Sigmoid colon (tissue), 7 donors: ENCODE measurements around the gene FBXW12. TPM values are rescaled to one million over a fixed set of nuclear protein-coding genes. Genes with fewer than 3 reads are reported as not detected.

Experiments used
- DNase-seq: peaks from one replicate; pipeline ENCODE4 v3.0.0-alpha.2; 2019
- H3K27ac ChIP-seq, 4 donors: fragments of 200-600 bp; sonication (generic); one replicate each; pipeline ENCODE4 v1.5.1; 2016 to 2019; ENCODE audit warnings: mild to moderate bottlenecking in 1 of 4
- H3K27me3 ChIP-seq, 3 donors: fragments of 200-600 bp; sonication (generic); one replicate each; pipeline ENCODE4 v1.5.1; 2019; ENCODE audit warnings: mild to moderate bottlenecking in 1 of 3
- H3K36me3 ChIP-seq, 4 donors: fragments of 200-600 bp; sonication (generic); one replicate each; pipeline ENCODE4 v1.5.1; 2016 to 2019
- H3K4me1 ChIP-seq, 4 donors: fragments of 200-600 bp; sonication (generic); one replicate each; pipeline ENCODE4 v1.5.1; 2017 to 2019
- H3K4me3 ChIP-seq, 4 donors: fragments of 200-600 bp; sonication (generic); one replicate each; pipeline ENCODE4 v1.5.1; 2017 to 2019; ENCODE audit warnings: mild to moderate bottlenecking in 2 of 4, moderate library complexity in 1 of 4
- H3K9me3 ChIP-seq, 4 donors: fragments of 200-600 bp in 3 of 4; sonication (generic) in 3 of 4; one replicate each; pipeline versions ENCODE4 v1.5.1 to v1.6.1; 2013 to 2019
- CTCF ChIP-seq, 4 experiments: fragments of 450-650 bp in 3 of 4; fragments of 200-600 bp in 1 of 4; IDR thresholded peaks; one replicate each; pipeline ENCODE4 v1.5.1; 2016 to 2019; ENCODE audit warnings: antibody characterized with exemption in 4 of 4, mild to moderate bottlenecking in 3 of 4, moderate library complexity in 2 of 4
- EP300 ChIP-seq, 4 donors: sonication (generic); formaldehyde crosslinking; IDR thresholded peaks; one replicate each; pipeline ENCODE4 v1.6.1; 2017; ENCODE audit warnings: antibody characterized with exemption in 4 of 4
- POLR2A ChIP-seq, 2 donors: fragments of 450-650 bp; IDR thresholded peaks; one replicate each; pipeline ENCODE4 v1.6.1; 2016; ENCODE audit warnings: antibody characterized with exemption in 2 of 2, mild to moderate bottlenecking in 2 of 2, moderate library complexity in 2 of 2
- POLR2AphosphoS5 ChIP-seq, 4 donors: sonication (generic); formaldehyde crosslinking; IDR thresholded peaks; one replicate each; pipeline ENCODE4 v1.6.1; 2017; ENCODE audit warnings: antibody characterized with exemption in 4 of 4
- WGBS, 2 donors: extraction: QIAGEN DNeasy Blood & Tissue Kit; methylation state at CpG; one replicate each; pipeline ENCODE4 v1.1.7; 2013; 5-methylcytosine and 5-hydroxymethylcytosine counted together
- intact Hi-C: fragments of 100-400 bp; cut with DNase I; formaldehyde crosslinking; loops from one replicate; pipeline ENCODE4 v1.15.1; 2023
- polyA plus RNA-seq, 3 donors: library from polyadenylated mRNA; stranded (reverse); fragments of 200-250 nt; gene quantifications; one replicate each; pipeline ENCODE4 v1.2.3, GENCODE V29; 2013
- total RNA-seq, 4 donors: library from RNA; depleted of rRNA; stranded (reverse); fragments of >200 nt; gene quantifications; one replicate each; pipeline ENCODE4 v1.1.0, GENCODE V29; 2016
- donor health status: healthy with polysubstance abuse.
- donor health status: Bipolar disorder and iron deficiency.
- donor health status: healthy.

The FBXW12 gene
- total and polyA plus RNA-seq, 7 donors, result not detected

DNA sequence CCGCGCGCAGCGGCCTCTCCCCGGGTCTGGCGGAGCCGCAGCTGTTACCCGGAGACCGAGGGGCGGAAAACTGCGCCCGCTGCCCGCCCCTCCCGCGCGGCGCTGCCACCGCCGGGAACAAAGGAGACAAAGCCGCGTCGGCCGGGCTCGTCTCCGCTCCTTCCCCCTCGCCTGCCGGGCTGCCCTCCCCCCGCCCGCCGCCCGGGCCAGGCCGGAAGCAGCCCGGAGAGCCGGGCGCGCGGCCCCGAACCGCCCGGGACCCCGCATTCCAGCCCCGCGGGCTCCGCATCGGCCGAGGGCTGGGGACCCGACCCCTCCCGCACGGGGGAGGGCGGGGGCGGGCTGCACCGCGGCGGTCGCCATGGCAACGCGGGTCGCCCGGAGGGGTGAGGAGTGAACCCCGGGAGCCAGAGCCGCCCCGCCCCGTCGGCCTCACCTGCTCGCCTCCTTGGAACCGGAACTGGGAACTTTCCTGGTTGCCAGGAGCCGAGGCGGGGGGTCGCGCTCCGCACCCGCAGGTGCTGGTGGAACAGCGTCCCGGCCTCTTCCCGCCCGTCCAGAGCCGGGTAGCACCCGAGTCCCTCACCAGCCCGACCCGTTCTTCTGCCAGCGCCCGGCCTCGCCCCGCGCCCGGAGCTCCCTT is 57.4 kb downstream of the FBXW12 start:
- peak; percentile 86 for DNase-seq
- Histone ChIP-seq H3K4me1 (peaks cover 0 to 63% (median 59%) of the 10 kb centered on the region in 4 donors), H3K4me3 (peak overlapping the region; percentile 63 to 93 (median 76)), H3K36me3 (peaks cover 0 to 19% (median 6%) of the 10 kb centered on the region in 4 donors), H3K27ac (peak overlapping the region; percentile 92 to 96 (median 93)), H3K27me3 (no peaks in the 10 kb centered on the region), H3K9me3 (no peaks in the 10 kb centered on the region)
- intact Hi-C loops, result loop anchor here (2.0 kb wide), 1 partner anchor 27 kb away; no protein-coding TSS in a partner anchor
- TF ChIP-seq POLR2AphosphoS5 (IDR thresholded peaks at IDR 0.05) (peak in 2 of 4 donors; percentile 33 to 72), CTCF (IDR thresholded peaks at IDR 0.05) (no peak)
- WGBS, 2 donors, result 1% methylated on average over 86 of the region's 86 CpGs

DNA sequence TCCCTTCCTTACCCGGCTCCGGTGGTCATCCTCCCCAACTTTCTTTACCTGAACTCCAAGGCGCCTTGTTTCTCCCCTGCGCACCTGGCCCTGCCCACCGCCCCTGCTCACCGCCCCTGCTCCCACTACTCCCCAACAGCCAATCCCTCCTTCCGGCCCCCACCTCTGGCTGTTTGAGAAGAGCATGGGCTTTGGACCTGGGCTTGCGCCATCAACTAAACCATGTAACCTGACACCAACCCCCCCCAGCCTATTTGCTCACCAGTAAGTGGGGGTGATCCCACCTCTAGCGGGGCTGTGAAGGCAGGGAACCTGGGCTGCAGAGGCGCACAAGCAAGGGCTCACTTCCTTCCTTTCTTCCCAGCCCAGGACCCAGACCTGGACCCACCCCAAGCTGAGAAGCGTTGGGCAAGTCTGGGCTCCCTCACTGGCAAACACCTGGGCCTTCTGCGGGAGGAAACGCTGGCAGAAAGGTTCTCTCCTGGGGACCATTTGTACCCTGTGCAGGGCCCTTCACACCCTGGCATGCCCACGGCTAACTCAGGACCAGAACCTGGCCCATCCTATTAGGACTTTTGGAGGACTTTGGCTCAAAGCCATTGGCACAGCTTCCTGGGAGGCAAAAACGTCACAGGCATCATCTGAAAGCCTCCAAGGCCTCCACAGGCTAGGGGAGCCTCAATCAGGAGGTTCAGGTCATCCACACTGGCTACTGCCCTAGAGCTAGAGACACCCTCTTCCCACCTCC is 58.1 kb downstream of the FBXW12 start, which contains the start of gene PLXNB1:
TSS of gene PLXNB1 (minus strand) at position 127 of the 748 bp plus-strand sequence. CDS start 5,475 bp downstream, outside the sequence.
- intact Hi-C loops, result loop anchor here (2.0 to 10.0 kb wide), 2 partner anchors 27 to 235 kb away; no protein-coding TSS in a partner anchor
- H3K4me3 ChIP-seq, result peak within 1 kb of the TSS; percentile 63 to 93 (median 76)
- DNase-seq, result peak; percentile 95
- peak within 1 kb of the TSS; percentile 92 to 96 (median 93) for H3K27ac ChIP-seq
- WGBS, 2 donors, result 6 to 18% methylated on average over 15 of the region's 15 CpGs
- no peaks in the 10 kb centered on the region for H3K9me3 ChIP-seq
- H3K36me3 ChIP-seq, result peaks cover 0 to 19% (median 6%) of the 10 kb centered on the region in 4 donors
- H3K4me1 ChIP-seq, result peaks cover 0 to 63% (median 55%) of the 10 kb centered on the region in 4 donors
- no peak for TF ChIP-seq CTCF (IDR thresholded peaks at IDR 0.05)
- peak in 1 of 2 donors; percentile 26 for TF ChIP-seq POLR2A (IDR thresholded peaks at IDR 0.05)
- TF ChIP-seq EP300 (IDR thresholded peaks at IDR 0.05), result no peak
- peak; percentile 28 to 48 (median 36) for TF ChIP-seq POLR2AphosphoS5 (IDR thresholded peaks at IDR 0.05)
- H3K27me3 ChIP-seq, result no peaks in the 10 kb centered on the region

DNA sequence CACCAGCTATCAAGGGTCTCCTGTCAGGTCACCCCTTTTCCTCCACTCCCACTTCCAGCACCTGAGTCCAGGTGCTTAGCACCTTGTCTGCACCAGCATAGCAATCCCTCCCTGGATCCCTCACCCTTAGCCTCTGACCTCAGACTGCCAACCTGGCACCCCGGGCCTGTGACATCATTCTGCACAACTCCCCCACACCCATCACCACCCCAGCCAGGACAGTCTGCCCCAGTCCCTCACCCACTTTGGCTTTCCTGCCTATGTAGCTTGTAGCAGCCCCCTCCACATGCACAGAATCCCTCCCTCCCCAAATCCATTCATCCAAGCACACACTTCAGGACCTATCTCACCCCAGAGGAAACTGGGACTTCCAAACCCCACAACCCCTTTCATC is 58.7 kb downstream of the FBXW12 start:
- Histone ChIP-seq H3K4me1 (peaks cover 0 to 63% (median 52%) of the 10 kb centered on the region in 4 donors), H3K4me3 (no peak overlapping the region), H3K9me3 (no peaks in the 10 kb centered on the region), H3K27me3 (no peaks in the 10 kb centered on the region), H3K36me3 (peaks cover 0 to 19% (median 6%) of the 10 kb centered on the region in 4 donors), H3K27ac (peak overlapping the region; percentile 92 to 96 (median 93))
- WGBS, 2 donors, result 41 to 79% methylated on average over 1 of the region's 1 CpG
- TF ChIP-seq CTCF (IDR thresholded peaks at IDR 0.05) (no peak), POLR2A (IDR thresholded peaks at IDR 0.05) (no peak)
- intact Hi-C loops, result loop anchor here (10.0 kb wide), 1 partner anchor 236 kb away; no protein-coding TSS in a partner anchor
- peak; percentile 62 for DNase-seq

GRCh38 chr3:48431224-48432029 is 59.4 kb downstream of the FBXW12 start:
- no peak overlapping the region for H3K4me3 ChIP-seq
- TF ChIP-seq POLR2AphosphoS5 (IDR thresholded peaks at IDR 0.05) (no peak), POLR2A (IDR thresholded peaks at IDR 0.05) (no peak), EP300 (IDR thresholded peaks at IDR 0.05) (no peak), CTCF (IDR thresholded peaks at IDR 0.05) (no peak)
- intact Hi-C loops, result loop anchor here (10.0 kb wide), 1 partner anchor 237 kb away; no protein-coding TSS in a partner anchor
- H3K9me3 ChIP-seq, result no peaks in the 10 kb centered on the region
- peak overlapping the region; percentile 92 to 96 (median 93) for H3K27ac ChIP-seq
- DNase-seq, result peak; percentile 58
- no peaks in the 10 kb centered on the region for H3K27me3 ChIP-seq
- 89 to 92% methylated on average over 8 of the region's 8 CpGs for WGBS, 2 donors
- peaks cover 0 to 19% (median 6%) of the 10 kb centered on the region in 4 donors for H3K36me3 ChIP-seq
- H3K4me1 ChIP-seq, result peaks cover 0 to 58% (median 46%) of the 10 kb centered on the region in 4 donors
